Measurements from ENCODE around the gene IMP4. TPM values are rescaled to one million over a fixed set of nuclear protein-coding genes. Genes with fewer than 3 reads are reported as not detected.

IMP4 gene
- total and polyA plus RNA-seq, 2 of the 8 experiments (the other 6 are each of a cell fraction or from before 2014, with no cell fraction given): 96.8 to 194 TPM

DNA sequence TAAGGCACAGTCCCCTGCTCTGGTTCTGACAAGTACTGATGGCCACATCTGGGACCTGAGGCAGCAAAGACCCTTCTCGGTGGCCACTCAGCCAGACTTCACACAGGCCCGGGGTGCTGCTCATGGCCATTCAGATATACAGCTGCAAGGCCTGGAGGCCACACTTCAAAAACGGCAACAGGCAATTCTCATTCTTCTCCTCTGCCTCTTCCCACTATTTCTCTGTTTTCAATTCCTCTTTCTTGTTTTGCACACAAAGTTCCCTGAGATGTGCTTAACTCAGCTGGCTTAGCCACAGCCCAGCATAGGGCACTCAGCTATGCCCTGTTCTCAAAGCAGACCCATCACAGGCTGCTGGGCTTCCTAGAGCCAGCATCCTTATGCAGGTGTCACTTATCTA lies 43.0 kb downstream of the IMP4 start:
- FAIRE-seq: no peak

More for the DNA sequence above, 43.0 kb downstream of the IMP4 start:
- TF ChIP-seq NANOG (IDR thresholded peaks at IDR 0.05; ENCODE audit: insufficient read depth, low read depth, low read length, poor library complexity, severe bottlenecking) (no peak), SIRT6 (IDR thresholded peaks at IDR 0.05; ENCODE audit: low read length) (no peak), ATF2 (IDR thresholded peaks at IDR 0.05; ENCODE audit: low read length) (no peak), POLR2AphosphoS5 (IDR thresholded peaks at IDR 0.05; ENCODE audit: low read depth, low read length) (no peak)
- peaks cover 0 to 4% (median 2%) of the 10 kb centered on the region in 4 experiments; a peak in 3 of 7 replicates for H3K27me3 ChIP-seq (replicated peaks in 1 of 4; ENCODE audit: control insufficient read depth in 3 of 4, extremely low read depth in 1 of 4, insufficient read depth in 3 of 4, low read length in 3 of 4)
- no peak overlapping the region for H2AFZ ChIP-seq (ENCODE audit: low read length)
- H4K5ac ChIP-seq (ENCODE audit: insufficient read length, low read depth, low read length): no peak overlapping the region
- no peaks in the 10 kb centered on the region for H3K9me3 ChIP-seq (ENCODE audit: insufficient read depth in 2 of 2, low read depth in 1 of 2, low read length in 1 of 2)
- POLR2A ChIA-PET (ENCODE audit: partially characterized antibody): interaction anchor here (1.8 kb wide), 1 partner anchor 13 kb away, joined by 5 read pairs; no protein-coding TSS in a partner anchor
- no peaks in the 10 kb centered on the region for H3K36me3 ChIP-seq (ENCODE audit: control insufficient read depth in 2 of 4, insufficient read depth in 4 of 4, low read length in 3 of 4)
- H3K18ac ChIP-seq (ENCODE audit: extremely low read depth, low read length): no peak overlapping the region
- H3K4me2 ChIP-seq (ENCODE audit: insufficient read depth in 1 of 2, low read depth in 2 of 2, low read length in 2 of 2): no peak overlapping the region
- no peak overlapping the region for H3K4me3 ChIP-seq (ENCODE audit: extremely low read depth in 1 of 4, insufficient read depth in 2 of 4, low read depth in 3 of 4, low read length in 4 of 4)
- H3K79me1 ChIP-seq (ENCODE audit: low read depth, low read length): no peaks in the 10 kb centered on the region
- H2AK5ac ChIP-seq (ENCODE audit: low read depth, low read length): no peak overlapping the region
- no peak overlapping the region for H2BK120ac ChIP-seq (replicated peaks; ENCODE audit: low read depth, low read length)
- H4K91ac ChIP-seq (replicated peaks; ENCODE audit: insufficient read length, low read length): no peak overlapping the region
- no peak overlapping the region for H3K27ac ChIP-seq (ENCODE audit: low read depth, low read length)
- H3K4ac ChIP-seq (replicated peaks; ENCODE audit: insufficient read length, low read depth, low read length): no peak overlapping the region
- H3K23me2 ChIP-seq (ENCODE audit: low read depth, low read length): no peaks in the 10 kb centered on the region; the same call in 1 of the 2 replicates
- H3K4me1 ChIP-seq (replicated peaks in 1 of 4; ENCODE audit: control insufficient read depth in 3 of 4, insufficient read depth in 4 of 4, low read length in 3 of 4): peaks cover 0 to under 1% (median 0%) of the 10 kb centered on the region in 4 experiments; a peak in 2 of 7 replicates
- H2BK20ac ChIP-seq (ENCODE audit: low read length): no peak overlapping the region
- H4K8ac ChIP-seq (ENCODE audit: extremely low read depth, insufficient read depth, low read length): no peak overlapping the region
- H3K79me2 ChIP-seq (ENCODE audit: control insufficient read depth in 1 of 2, insufficient read depth in 2 of 2, low read length in 2 of 2): no peaks in the 10 kb centered on the region
- H3K56ac ChIP-seq (replicated peaks; ENCODE audit: insufficient read length, low read depth, low read length): no peak overlapping the region
- no peak overlapping the region for H3K14ac ChIP-seq (ENCODE audit: insufficient read length)
- H3K9ac ChIP-seq (replicated peaks in 1 of 4; ENCODE audit: extremely low read depth in 1 of 4, low read depth in 3 of 4, low read length in 3 of 4): no peak overlapping the region
- H2BK5ac ChIP-seq (ENCODE audit: low read depth, low read length): no peak overlapping the region
- 90% methylated on average over 3 of the region's 3 CpGs; no CpG with 5 or more reads in 1 of the 2 experiments for WGBS, 2 experiments (ENCODE audit: extremely low coverage in 1 of 2, insufficient coverage in 1 of 2, insufficient read length in 1 of 2, insufficient replicate concordance in 2 of 2, low coverage in 1 of 2, low lambda C conversion rate in 2 of 2, missing lambda C conversion rate in 1 of 2)
- peaks cover 0 to 3% of the 10 kb centered on the region in 2 experiments for H4K20me1 ChIP-seq (replicated peaks in 1 of 2; ENCODE audit: control insufficient read depth in 1 of 2, insufficient read depth in 2 of 2, low read length in 2 of 2)
- DNase-seq (ENCODE audit: low read depth in 1 of 2, low spot score in 2 of 2): no peak
- no peak overlapping the region for H2BK12ac ChIP-seq (ENCODE audit: low read depth, low read length)
- CTCF ChIA-PET (ENCODE audit: partially characterized antibody): interaction anchor here (0.8 to 1.1 kb wide), 2 partner anchors 9 to 17 kb away, joined by 3 to 4 read pairs; no protein-coding TSS in a partner anchor
- no peak overlapping the region for H2BK15ac ChIP-seq (ENCODE audit: low read length)
- H3K23ac ChIP-seq (ENCODE audit: insufficient read length): no peak overlapping the region

Data from H1 (cell line).